HFFc6 (cell line): Measurements from ENCODE around the gene FUNDC2. TPM values are rescaled to one million over a fixed set of nuclear protein-coding genes. Genes with fewer than 3 reads are reported as not detected.
"Not testable (repeated sequence)": the region's sequence is repeated elsewhere in the genome, so short reads cannot be mapped to it uniquely, and the experiment has no call there.

Experiments used
- DNase-seq: peaks from one replicate; pipeline ENCODE4 v3.0.0-alpha.2; 2018
- H3K27ac Mint-ChIP-seq: 2 replicates; pipeline ENCODE4 v1.8.0; 2020; ENCODE audit warnings: mild to moderate bottlenecking, mixed read lengths
- H3K27me3 Mint-ChIP-seq: 2 replicates; pipeline ENCODE4 v1.8.0; 2021; ENCODE audit warnings: mild to moderate bottlenecking, moderate library complexity, mixed read lengths; ENCODE audit not compliant: insufficient read depth
- H3K36me3 Mint-ChIP-seq: 2 replicates; pipeline ENCODE4 v1.8.0; 2021; ENCODE audit warnings: low read depth, mixed read lengths
- H3K4me1 Mint-ChIP-seq: 2 replicates; pipeline ENCODE4 v1.8.0; 2020; ENCODE audit warnings: low read depth, mixed read lengths
- H3K4me3 Mint-ChIP-seq: 2 replicates; pipeline ENCODE4 v1.8.0; 2020; ENCODE audit warnings: mild to moderate bottlenecking, moderate library complexity, mixed read lengths
- H3K9me3 Mint-ChIP-seq: 2 replicates; pipeline ENCODE4 v1.8.0; 2020; ENCODE audit warnings: mild to moderate bottlenecking, mixed read lengths
- total RNA-seq, 6 experiments: library from RNA; stranded (reverse); fragmentation: NEBNext Ultra II Directional; extraction: Animal tissue kit (Norgen Biotek cat#: 25700); gene quantifications; 2 replicates in 1 of 6; 3 replicates in 5 of 6; pipeline ENCODE4 v1.2.3, GENCODE V29; 2021
- TF ChIP-seq, protein P1 (sequence below): fragments of 200-600 bp; sonication (generic); IDR thresholded peaks from 2 replicates; pipeline ENCODE4 v1.5.0; 2021; ENCODE audit warnings: antibody characterized with exemption, mild to moderate bottlenecking

Gene FUNDC2
- total RNA-seq, 6 experiments from 2014 or later, result 50.8 to 55.7 (median 53.3) TPM

DNA sequence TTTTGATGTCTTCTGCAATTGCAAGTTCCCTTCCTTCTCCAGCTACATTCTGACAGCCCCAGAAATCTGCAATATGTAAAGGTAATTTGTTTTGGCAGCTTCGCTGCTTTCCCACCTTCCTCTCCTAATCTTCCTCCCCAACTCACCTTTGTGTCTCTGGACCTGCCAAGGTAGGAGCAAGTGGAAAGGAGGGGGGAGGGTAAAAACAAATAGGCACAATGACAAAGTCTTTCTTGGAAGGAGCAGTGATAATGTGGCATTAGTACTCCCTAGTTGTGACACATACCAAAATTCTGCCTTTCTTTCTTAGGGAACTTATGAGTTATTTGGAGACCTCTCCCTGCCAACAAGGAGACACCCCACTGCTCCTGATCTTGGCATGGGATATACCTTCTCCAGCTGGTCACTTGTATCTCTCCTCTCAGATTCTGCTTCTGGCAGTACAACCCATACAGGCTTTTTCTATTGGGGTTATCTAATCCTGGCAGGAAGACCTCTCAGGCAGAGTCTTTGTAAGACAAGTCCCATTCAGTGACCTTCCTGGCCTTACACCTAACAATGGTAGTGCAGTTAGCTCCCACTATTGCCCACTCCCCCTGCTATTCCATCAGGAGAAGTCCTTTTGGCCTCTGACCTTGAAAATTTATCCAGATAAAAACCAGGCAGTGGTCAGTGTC is 28.3 kb upstream of the FUNDC2 start:
- H3K4me1 Mint-ChIP-seq, result no peaks in the 10 kb centered on the region
- H3K4me3 Mint-ChIP-seq, result no peak overlapping the region
- no peak overlapping the region for H3K27ac Mint-ChIP-seq
- no peaks in the 10 kb centered on the region for H3K36me3 Mint-ChIP-seq
- peaks cover 7% of the 10 kb centered on the region; the same call in 1 of the 2 replicates for H3K27me3 Mint-ChIP-seq
- no peak for DNase-seq
- no peaks in the 10 kb centered on the region for H3K9me3 Mint-ChIP-seq
- TF ChIP-seq, protein P1, sequence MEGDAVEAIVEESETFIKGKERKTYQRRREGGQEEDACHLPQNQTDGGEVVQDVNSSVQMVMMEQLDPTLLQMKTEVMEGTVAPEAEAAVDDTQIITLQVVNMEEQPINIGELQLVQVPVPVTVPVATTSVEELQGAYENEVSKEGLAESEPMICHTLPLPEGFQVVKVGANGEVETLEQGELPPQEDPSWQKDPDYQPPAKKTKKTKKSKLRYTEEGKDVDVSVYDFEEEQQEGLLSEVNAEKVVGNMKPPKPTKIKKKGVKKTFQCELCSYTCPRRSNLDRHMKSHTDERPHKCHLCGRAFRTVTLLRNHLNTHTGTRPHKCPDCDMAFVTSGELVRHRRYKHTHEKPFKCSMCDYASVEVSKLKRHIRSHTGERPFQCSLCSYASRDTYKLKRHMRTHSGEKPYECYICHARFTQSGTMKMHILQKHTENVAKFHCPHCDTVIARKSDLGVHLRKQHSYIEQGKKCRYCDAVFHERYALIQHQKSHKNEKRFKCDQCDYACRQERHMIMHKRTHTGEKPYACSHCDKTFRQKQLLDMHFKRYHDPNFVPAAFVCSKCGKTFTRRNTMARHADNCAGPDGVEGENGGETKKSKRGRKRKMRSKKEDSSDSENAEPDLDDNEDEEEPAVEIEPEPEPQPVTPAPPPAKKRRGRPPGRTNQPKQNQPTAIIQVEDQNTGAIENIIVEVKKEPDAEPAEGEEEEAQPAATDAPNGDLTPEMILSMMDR, result no peak

DNA sequence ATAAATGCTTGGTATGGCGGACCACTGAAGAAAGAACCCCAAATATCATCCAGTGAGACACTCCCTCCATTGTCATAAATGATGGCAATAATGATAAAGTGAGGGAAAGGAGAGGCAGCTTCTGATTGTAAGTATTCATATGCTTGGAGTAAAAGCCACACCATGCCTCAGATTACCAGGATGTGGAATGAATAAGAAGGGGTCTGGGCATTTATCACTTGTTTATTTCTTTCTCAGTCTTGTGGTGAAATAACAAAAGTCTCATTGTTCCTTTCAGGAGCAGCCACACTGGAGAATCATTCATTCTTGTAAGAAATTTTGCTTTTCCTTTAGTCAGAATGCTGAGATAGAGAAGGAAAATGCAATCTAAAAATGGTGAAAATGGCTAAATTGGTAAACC is 25.8 kb upstream of the FUNDC2 start:
- Mint-ChIP-seq H3K27ac (no peak overlapping the region), H3K27me3 (peaks cover 8% of the 10 kb centered on the region; the same call in 1 of the 2 replicates), H3K4me1 (no peaks in the 10 kb centered on the region), H3K36me3 (no peaks in the 10 kb centered on the region), H3K4me3 (no peak overlapping the region), H3K9me3 (no peaks in the 10 kb centered on the region)
- TF ChIP-seq, protein P1, result no peak
- DNase-seq, result no peak

DNA sequence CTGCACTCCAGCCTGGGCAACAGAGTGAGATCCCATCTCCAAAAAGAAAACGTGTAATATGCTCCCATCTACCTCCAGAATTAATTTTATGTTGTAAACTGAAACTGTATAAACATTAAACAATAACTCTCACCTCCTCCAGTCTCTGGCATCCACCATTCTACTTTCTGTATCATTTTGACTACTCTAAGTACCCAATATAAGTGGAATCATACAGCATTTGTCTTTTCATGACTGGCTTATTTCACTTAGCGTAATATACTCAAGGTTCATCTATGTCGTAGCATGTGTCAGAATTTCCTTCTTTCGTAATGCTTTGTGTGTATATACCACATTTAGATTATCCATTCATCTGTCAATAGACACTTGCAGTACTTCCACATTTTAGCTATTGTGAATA is 24.8 kb upstream of the FUNDC2 start:
- H3K4me1 Mint-ChIP-seq, result no peaks in the 10 kb centered on the region
- no peak overlapping the region for H3K4me3 Mint-ChIP-seq
- H3K27ac Mint-ChIP-seq, result no peak overlapping the region
- TF ChIP-seq, protein P1, result no peak
- H3K27me3 Mint-ChIP-seq, result peaks cover 8% of the 10 kb centered on the region; the same call in 1 of the 2 replicates
- H3K9me3 Mint-ChIP-seq, result no peaks in the 10 kb centered on the region
- H3K36me3 Mint-ChIP-seq, result no peaks in the 10 kb centered on the region
- no peak for DNase-seq

DNA sequence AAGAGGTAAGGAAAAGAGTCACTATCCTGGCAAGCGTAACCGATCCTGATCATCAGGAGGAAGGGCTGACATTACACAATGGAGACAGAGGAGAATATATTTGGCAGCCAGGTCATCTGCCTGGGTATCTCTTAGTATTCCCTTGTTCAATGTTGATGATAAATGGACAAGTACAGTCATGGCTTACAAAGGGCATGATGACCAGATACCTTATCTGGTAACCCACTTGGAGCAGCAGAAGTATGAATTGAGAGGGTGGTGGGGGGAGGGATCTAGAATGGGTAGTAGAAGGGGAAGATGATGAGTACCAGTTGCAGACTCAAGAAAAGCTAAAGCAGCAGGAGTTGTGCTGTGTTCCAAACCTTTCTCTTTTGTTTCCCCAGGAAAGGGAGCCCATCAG is 21.5 kb upstream of the FUNDC2 start:
- Mint-ChIP-seq H3K36me3 (no peaks in the 10 kb centered on the region), H3K27ac (no peak overlapping the region)

DNA sequence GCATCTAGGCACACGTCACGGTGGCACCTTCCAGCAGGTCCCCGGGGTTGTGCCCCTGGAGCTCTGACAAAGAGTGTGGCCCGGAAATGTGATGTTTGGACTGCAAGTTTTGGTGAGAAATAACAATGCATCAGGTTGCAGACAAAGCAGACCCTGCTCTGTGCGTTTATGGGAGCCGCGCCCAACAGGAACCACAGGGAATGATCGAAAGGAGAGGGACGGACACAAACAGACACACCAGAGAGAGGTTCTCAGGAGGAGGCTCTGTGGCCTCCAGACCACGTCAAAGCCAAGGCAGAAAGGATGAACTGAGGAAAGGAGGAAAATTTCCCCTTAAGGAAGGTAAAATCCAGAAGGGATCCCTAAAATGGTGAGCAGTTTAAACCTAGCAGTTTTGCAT is 20.3 kb upstream of the FUNDC2 start:
- H3K4me3 Mint-ChIP-seq, H3K4me1 Mint-ChIP-seq, H3K36me3 Mint-ChIP-seq, H3K27ac Mint-ChIP-seq, DNase-seq, H3K27me3 Mint-ChIP-seq, H3K9me3 Mint-ChIP-seq: not testable (repeated sequence)

More for the DNA sequence above, 21.5 kb upstream of the FUNDC2 start:
- Mint-ChIP-seq H3K4me3 (no peak overlapping the region), H3K4me1 (no peaks in the 10 kb centered on the region), H3K27me3 (peaks cover 5% of the 10 kb centered on the region; the same call in 1 of the 2 replicates), H3K9me3 (no peaks in the 10 kb centered on the region)
- no peak for DNase-seq
- TF ChIP-seq, protein P1, result no peak

GRCh38 chrX:155006913-155007671 is 19.6 kb upstream of the FUNDC2 start:
- not testable (repeated sequence) for H3K27ac Mint-ChIP-seq, H3K27me3 Mint-ChIP-seq, H3K36me3 Mint-ChIP-seq, H3K4me3 Mint-ChIP-seq, H3K9me3 Mint-ChIP-seq, DNase-seq, H3K4me1 Mint-ChIP-seq

DNA sequence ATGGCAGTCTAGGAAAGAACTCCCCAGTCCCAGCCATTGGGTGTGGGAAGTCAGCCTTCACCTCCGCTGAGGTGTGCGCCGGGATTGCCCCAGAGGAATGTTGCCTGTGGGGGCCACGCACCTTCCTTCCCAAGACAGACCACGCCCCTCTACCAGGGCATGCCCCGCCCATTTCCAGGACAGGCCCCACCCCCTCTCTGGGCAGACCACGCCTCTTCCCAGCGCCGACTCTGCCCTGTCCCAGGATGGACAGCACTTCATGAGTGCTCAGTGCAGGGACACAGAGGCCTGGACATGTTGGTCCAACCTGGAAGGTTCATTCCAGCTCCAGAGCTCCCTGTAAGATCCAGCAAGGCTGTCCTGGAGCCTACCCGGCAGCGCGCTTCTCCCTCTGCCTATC is 18.1 kb upstream of the FUNDC2 start:
- not testable (repeated sequence) for H3K27ac Mint-ChIP-seq, H3K4me1 Mint-ChIP-seq, DNase-seq, H3K9me3 Mint-ChIP-seq, H3K4me3 Mint-ChIP-seq, H3K36me3 Mint-ChIP-seq, H3K27me3 Mint-ChIP-seq
